GM18508 (cell line): ENCODE results near the gene C19orf67.

Source experiments
- ATAC-seq: cut with Tn5 transposase; IDR thresholded peaks from one replicate; pipeline ENCODE4 v1.9.1; 2021; ENCODE audit warnings: moderate number of reproducible peaks; ENCODE audit not compliant: insufficient read depth, unreplicated experiment

C19orf67 gene

DNA sequence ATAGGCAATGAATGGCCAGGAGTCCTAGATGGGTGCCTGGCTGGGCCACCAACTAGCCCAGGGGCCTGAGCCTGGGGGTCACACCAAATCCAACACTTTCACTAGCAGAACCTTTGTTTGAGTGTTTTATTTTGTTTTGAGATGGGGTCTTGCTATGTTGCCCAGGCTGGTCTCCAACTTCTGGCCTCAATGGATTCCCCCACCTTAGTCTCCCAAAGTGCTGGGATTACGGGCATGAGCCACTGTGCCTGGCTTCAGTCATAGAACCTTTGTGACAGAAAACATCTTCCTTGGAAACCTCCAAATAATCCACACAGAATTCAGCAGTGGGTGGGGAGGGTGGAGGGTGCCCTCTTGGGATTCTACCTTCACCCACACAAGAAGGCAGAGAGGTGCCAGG, 25.9 kb upstream of the C19orf67 start:
- no peak for ATAC-seq

GRCh38 chr19:14110650-14111049, 25.1 kb upstream of the C19orf67 start:
- ATAC-seq: no peak

GRCh38 chr19:14107581-14108461, 22.2 kb upstream of the C19orf67 start:
- ATAC-seq: no peak

- ATAC-seq: no peak
These were observed 21.3 kb upstream of the C19orf67 start for GRCh38 chr19:14106840-14107239.

GRCh38 chr19:14105680-14106079, 20.1 kb upstream of the C19orf67 start:
- no peak for ATAC-seq

DNA sequence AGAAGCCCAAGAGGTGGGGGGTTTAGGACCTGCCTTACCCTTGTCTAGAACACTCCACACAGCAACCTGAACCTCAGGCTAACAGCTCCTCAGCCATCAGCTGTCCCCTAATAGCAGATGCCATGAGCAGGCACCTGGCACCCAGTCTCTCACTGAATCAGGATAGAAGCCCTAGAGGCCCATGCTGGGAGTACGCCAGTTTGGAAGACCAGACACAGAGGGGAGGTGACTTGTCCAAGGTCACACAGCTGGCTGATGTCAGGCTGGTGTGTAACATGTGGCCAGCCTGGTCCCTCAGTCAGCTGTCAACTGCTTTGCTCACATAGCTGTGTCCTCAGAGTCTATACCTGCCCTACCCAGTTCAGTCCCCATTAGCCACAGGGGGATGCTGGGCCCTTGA, 17.7 kb upstream of the C19orf67 start:
- no peak for ATAC-seq

- ATAC-seq: no peak
These were observed 17.2 kb upstream of the C19orf67 start for GRCh38 chr19:14102756-14103155.

GRCh38 chr19:14102102-14102696, 16.6 kb upstream of the C19orf67 start:
- no peak for ATAC-seq

DNA sequence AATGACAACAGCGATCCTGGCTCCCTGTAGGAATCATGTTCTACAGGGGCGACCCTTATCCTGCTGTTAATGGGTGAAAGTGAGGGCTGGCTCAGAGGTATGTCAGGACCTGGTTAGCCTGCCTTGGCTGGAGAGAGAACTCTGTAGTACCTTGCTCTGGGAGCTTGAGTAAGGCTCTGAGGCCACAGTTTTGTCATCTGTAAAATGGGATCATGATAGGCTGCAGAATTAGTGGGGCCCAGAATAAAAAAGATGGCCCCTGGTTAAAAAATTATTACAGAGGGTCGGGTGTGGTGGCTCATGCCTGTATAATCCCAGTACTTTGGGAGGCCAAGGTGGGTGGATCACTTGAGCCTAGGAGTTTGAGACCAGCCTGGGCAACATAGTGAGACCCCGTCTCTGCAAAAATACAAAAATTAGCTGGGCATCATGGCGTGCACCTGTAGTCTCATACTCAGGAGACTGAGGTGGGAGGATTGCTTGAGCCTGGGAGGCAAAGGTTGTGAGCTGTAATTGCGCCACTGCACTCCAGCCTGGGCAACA, 15.5 kb upstream of the C19orf67 start:
- ATAC-seq: no peak

DNA sequence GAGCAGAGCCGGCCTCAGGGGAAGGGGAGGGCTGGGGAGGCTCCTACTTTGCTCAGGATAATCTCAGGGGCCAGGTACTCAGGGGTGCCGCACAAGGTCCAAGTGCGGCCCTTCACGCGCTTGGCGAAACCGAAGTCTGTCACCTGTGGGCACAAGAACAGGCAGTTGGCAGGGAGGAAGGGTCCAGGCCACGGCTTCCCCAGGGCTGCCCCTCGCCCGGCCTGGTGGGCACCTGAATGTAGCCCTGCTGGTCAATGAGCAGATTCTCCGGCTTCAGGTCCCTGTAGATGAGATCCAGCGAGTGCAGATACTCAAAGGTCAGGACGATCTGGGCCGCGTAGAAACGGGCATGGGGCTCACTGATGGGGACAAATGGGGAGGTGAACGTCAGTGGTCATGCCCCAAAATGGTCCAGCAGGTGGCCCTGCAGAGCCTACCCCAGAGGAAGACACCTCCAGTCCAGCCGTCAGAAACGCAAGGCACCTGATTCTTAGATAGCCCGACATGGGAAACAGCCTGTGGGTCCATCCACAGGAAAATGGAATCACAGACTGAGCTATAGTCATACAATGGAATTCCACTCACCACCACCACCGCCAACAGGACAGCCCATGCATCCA, 12.1 kb upstream of the C19orf67 start:
- ATAC-seq: no peak

DNA sequence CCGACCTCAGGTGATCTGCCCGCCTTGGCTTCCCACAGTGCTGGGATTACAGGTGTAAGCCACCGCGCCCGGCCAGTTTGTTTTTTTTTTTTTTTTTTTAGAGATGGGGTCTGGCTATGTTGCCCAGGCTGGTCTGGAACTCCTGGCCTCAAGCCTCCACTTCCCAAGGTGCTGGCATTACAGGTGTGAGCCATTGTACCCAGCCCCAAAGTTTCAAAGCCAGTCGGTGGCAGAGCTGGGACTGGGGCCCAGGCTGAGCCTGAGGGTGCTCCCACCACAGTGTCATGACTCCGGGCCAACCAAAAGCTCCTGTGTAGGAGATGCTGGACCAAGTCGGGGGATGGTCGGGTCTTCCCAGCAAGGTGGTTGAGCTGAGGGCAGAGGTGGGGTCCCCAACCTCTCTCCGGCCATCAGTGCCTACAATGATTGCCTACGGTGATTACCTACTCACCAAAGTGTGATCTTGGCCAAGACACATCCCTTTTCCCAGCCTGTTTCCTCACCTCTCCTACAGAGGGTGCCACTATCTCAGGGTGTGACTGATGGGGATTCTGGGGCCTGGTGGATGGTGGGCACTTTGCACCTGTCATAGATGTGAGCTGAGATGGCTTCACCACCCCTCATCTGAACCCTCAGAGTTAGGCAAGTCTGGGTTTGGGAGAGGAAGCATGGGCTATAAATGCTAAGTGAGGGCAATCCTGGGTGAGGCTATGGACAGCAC, 10.8 kb upstream of the C19orf67 start:
- ATAC-seq: no peak

DNA sequence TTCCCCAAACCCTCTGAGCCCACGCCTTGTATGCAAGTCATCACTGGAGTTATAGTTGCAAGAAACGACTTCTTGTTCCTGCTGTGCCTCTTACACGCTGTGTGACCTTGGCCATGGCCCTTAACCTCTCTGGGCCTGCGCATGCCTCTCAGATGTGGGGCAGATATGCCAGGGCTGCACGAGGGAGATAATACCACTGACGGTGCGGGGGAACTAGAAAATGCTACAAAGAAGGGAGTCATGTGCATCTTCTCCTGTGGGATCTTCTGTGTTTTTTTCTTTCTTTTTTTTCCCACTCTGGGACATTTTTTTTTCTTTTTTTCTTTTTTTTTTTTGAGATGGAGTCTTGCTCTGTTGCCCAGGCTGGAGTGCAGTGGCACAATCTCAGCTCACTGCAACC, 9.3 kb upstream of the C19orf67 start:
- ATAC-seq: no peak

DNA sequence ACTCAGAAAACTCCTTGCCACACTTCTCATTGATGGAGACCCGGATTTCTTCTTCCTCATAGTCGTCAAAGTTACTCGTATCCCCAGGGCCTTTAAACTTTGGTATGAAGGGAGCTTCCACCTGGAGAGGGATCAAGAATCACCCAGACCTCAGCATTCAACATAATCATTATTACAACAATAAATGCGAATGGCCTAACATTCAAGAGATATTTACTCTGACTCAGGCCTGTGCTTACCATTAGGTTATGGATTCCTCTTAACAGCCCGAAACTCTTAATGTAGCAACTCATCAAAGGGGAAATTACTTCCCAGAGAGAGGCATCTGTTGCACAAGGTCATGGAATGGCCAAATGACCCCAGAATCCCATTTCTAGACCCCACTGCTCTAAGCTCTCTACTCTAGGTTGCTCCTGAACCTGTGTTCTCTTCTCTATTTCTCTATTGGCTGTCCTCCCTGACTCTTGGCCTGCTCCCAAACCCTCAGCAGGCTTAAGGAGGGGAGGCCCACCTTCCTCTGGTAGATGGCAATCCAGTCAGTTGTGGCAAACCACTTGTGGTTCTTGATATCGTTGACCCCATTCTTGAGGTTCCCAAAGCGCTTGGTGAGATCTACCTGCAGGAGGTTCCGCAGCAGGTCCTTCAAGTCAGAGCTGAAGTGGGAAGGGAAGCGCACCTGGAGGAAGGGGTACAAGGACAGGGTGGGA, 7.7 kb upstream of the C19orf67 start:
- ATAC-seq: no peak

DNA sequence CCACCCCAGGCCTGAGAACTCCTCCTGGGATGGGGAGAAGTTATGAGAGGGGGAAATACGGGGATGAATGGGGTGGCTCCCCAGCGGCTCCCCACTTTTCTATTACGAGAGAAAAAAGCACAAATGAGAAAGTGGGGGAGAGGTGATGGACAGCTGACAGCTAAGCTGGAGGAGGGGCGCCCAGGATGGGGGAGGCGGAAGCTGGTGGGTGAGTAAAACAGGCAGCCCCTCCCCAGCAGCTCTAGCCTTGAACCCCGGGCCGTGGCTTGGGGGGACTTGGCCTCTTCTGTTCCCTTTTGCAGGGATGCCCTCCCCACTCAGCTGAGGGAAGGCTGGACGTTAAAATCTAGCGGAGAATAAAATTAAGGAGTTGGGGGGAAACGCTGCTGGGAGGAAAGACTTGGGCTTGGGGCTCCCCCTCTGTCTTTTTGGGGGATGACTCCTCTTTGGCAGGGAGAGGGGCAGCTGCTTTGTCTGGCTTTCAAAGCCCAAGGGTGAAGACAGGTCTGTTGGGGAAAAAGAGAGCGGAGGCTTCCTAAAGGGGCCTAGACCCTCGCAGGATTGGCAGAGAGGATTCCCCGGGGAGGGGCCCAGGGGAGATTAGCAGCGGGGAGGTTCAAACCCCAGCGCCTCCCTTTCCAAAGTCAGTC, 6.4 kb upstream of the C19orf67 start:
- ATAC-seq: no peak

- no peak for ATAC-seq
These were observed 5.7 kb upstream of the C19orf67 start for GRCh38 chr19:14091081-14091812.

DNA sequence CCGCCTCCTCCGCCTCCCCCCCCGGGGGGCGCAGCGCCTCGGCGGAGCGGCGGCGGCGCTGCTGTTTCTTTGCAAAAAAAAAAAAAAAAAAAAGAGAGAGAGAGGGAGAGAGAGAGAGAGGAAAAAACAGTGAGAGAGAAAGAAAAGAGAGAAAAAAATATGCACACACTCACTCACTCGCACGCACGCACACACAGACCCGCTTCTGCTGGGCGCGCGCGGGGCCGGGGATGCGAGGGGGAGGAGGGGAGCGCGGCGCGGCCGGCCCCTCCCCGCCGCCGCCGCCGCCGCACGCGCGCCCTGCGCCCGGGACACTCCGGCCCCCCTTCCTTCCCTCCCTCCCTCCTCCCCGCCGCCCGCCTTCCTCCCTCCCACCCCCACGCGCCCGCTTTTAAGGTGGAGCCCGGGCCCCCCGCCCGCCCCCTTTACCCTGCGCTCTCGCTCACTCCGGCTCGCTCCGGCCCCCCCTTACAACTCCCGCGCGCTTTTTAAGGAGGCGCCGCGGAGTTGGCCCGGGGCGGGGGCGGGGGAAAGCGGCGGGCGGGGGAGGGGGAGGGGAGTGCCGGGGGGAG, 5.0 kb upstream of the C19orf67 start, which contains the start of gene SAMD1:
Gene SAMD1 (minus strand): TSS at position 243 of the 572 bp plus-strand sequence.
- ATAC-seq: no peak

DNA sequence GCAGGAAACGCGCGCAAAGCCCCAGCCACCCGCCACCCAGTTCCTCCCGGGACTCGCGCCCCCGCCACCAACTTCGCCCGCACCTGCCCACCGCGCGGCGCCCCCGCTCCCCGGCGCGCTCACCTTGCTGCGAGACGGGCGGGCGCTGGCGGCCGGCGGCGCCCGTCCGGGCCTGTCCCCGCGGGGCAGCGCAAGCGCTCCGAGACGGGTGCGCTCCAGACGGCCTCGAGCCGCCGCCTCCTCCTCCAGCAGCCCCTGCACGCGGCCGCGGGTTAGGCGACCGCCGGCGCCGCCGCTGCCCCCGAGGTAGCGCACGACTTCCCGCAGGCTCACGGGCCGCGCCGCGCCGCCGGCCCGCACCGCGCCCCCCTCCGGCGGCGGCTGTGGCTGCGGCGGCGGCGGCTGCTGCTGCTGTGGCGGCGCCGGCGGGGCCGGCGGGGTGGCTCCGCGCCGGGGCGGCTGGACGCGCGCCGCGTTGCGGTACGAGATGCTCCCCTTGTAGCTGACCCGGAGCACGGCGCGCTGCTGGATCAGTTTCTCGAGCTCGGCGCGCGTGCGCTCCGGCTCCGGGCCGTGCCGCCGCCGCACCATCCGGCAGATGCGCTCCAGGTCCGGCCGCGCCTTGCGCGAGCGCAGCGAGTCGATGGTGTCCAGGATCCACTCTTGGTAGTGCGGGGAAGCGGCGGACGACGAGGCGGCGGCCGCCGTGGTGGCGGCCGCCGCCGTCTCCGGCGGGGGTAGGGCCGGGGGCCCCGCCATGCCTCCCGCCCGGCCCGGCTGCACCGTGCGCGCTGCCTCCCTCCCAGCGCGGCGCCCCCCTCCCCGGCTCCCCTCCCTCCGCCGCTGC, 4.3 kb upstream of the C19orf67 start:
- no peak for ATAC-seq

DNA sequence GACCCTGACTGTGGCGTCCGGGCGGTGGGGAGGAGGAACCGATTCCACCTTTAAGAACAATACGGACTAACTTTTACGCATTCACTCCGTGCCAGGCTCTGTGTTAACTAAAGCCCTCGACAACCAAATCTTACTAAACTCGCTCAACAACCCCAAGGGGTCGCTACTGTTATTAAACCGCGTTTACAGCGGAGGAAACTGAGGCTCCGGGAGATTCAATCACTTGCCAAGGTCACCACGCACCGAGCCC, 3.8 kb upstream of the C19orf67 start:
- ATAC-seq: no peak
